KOPT-K1 (cell line): ENCODE measurements around the gene USH1G.

Experiments
- H3K27ac ChIP-seq: fragments of 200-600 bp; sonication (generic); 2 replicates; pipeline ENCODE4 v1.5.1; 2016; ENCODE audit warnings: antibody characterized with exemption, mild to moderate bottlenecking, low read depth, low read length; ENCODE audit not compliant: poor library complexity, severe bottlenecking
- H3K36me3 ChIP-seq: fragments of 200-600 bp; sonication (generic); 2 replicates; pipeline ENCODE4 v1.5.1; 2017; ENCODE audit warnings: antibody characterized with exemption, mild to moderate bottlenecking, low read length, moderate library complexity; ENCODE audit not compliant: insufficient read depth
- H3K9me3 ChIP-seq: fragments of 200-600 bp; sonication (generic); 2 replicates; pipeline ENCODE4 v1.5.1; 2017; ENCODE audit warnings: antibody characterized with exemption, low read length, mild to moderate bottlenecking; ENCODE audit not compliant: insufficient read depth, poor library complexity, severe bottlenecking

USH1G gene

DNA sequence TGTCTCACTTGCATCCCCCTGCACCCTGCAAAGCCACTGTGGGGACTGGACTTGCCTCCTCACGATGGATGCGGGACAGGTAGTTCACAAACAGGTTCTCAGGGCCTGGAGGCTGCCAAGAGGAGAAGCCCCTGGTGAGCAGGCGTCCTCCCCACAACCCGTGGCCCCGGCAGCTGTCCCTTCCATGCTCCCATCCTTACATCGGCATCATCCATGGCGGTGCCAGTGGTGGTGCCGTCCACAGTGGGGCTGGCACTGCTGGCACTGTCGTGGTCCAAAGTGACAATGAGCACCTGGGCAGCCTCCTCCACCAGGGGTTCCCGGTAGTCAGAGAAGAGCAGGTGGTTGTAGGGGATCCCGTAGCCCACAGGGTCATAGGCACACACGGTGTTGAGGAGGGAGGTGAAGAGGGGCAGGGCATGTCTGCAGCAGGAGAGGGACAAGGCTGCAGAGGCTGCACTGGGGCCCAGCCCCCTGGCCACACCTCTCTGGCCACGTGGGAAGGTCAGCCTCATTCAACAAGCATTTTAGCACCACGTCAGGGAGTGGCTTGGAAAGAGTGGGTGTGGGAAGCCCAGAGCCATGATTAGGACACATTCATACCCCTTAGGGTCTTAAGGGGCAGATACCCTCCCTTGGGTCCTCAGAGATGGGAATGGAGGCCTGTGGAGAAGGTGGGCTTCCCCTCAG is 36.9 kb upstream of the USH1G start:
- Histone ChIP-seq H3K9me3 (no peaks in the 10 kb centered on the region), H3K36me3 (no peaks in the 10 kb centered on the region), H3K27ac (no peak overlapping the region)

DNA sequence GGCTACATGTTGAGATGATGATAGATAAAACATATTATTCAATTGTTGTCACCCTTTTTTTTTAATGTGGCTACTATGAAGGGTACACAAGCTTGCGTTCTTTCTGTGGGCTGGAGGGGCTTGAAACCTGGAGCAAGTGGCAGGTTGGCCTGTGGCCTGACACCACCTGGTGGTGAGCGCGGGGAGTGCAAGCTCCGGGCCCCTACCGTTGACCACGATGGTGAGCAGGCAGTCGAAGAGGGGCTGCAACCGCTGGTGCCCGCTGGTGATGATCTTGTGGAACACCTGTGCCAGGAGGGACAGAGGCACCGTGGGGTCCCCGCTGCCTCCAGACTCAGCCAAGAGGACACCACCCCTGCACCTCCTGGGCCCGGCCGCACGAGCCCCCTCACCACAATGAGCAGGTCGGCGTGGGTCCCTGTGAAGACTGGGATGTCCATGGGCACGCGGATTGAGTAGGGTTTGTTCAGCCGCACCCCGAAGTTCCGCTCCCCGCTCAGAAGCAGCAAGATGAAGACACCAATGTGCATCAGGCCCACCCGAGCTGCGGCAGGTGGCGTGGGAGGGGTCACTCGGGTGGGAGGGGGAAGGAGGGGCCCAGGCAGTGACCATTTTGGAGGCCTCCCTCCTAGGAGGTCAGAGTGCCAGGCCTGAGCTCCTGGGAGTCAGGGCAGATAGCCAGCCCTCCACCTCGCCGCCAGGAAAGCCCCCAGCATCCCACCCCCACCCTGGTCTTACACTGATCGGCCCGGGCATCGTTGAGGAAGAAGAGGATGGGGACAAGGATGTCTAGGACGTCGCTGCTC is 35.1 kb upstream of the USH1G start:
- no peaks in the 10 kb centered on the region for H3K9me3 ChIP-seq
- H3K27ac ChIP-seq: no peak overlapping the region
- H3K36me3 ChIP-seq: no peaks in the 10 kb centered on the region

DNA sequence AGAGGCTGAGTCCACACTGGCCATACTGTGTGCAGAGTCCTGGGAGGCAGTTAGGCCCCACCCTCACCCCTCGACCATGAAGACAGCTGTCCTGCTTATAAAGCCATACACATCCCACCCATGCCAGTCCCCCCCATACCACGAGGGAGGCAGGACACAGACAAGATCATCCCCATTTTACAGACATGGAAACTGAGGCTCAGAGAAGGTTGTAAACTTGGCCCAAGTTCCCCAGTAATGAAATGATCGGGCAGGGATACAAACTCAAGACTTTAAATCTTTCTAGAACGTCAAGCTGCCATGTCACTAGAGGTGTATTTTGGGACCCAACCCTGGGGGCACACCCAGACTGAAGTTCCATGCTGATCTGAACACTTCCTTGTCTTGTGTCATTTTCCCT is 33.0 kb upstream of the USH1G start:
- H3K36me3 ChIP-seq: no peaks in the 10 kb centered on the region
- H3K9me3 ChIP-seq: no peaks in the 10 kb centered on the region
- H3K27ac ChIP-seq: no peak overlapping the region

DNA sequence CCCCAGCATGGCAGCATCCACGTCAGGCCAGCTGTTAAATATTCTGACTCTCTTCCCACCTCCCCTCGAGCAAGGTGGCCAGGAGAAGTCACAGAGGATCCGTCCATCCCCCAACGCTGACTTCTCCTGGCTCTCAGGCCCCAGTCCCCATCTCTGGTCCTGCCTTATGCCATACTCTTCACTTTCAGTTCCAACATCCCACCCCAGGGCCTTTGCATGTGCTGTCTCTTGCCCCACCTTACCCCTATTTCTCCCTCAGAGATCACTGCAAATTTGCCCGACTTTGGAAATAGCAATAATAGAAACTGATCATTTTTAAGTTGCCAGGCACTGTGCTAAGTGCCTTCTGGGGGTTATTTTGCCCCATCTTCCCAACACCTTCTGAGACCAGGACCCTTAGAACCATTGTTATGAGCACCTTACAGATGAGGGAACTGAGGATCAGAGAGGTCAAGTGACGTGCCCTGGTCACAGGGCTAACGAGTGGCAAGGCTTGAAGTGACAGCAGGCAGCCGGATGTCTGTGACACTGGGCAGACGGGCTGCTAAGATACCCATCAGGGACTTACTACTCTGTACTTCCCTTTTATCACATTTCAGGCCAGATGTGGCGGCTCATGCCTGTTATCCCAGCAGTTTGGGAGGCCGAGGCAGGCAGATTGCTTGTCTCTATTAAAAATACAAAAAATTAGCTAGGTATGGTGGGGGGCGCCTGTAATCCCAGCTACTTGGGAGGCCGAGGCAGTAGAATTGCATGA is 31.8 kb upstream of the USH1G start:
- H3K9me3 ChIP-seq: no peaks in the 10 kb centered on the region
- H3K36me3 ChIP-seq: no peaks in the 10 kb centered on the region
- no peak overlapping the region for H3K27ac ChIP-seq

DNA sequence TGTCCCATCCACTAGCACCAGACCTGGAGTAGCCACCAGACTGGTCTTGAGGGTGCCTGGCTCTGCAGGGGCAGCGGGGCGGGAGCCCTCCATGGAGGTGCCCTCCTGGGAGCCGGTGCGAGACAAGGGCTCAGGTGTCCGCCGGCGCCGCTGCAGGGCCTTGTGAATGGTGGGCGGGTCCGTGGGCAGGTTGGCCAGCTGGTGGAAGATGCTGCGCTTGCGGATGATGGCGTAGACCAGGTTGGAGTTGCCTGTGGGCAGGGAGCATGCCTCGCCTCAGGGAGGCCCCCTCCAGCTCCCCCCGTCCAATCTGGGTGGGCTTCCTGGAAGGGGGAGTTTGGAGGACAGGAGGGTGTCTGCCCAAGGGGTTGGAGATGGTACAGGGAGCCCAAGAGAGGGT is 31.1 kb upstream of the USH1G start:
- no peaks in the 10 kb centered on the region for H3K9me3 ChIP-seq
- no peak overlapping the region for H3K27ac ChIP-seq
- H3K36me3 ChIP-seq: no peaks in the 10 kb centered on the region

DNA sequence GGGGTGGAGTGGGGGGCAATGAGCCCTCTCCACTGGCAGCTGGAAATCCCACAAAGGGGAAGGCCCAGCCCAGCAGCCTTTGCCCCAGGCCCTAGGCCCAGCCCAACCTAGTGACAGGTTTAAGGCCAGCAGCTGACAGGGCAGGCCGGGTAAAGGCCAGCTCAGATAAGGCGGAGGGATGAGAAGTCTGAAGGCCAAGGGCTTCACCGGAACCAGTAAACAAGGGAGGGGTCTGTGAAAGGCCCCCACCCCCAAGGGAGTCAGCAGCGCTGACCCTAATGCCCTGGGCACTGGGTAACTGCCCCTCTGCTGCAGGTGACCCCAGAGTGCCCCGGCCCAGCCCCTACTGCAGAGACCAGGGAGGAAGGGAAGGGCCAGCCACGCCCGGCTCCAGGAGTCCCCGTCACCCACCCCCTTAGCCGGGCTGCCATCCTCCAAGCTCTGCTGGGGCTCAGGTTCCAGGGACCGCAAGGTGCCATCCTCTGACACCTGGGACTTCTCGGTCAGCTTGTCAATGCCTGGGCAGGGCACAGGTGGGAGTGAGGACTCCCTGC is 30.2 kb upstream of the USH1G start:
- H3K9me3 ChIP-seq: no peaks in the 10 kb centered on the region
- no peaks in the 10 kb centered on the region for H3K36me3 ChIP-seq

DNA sequence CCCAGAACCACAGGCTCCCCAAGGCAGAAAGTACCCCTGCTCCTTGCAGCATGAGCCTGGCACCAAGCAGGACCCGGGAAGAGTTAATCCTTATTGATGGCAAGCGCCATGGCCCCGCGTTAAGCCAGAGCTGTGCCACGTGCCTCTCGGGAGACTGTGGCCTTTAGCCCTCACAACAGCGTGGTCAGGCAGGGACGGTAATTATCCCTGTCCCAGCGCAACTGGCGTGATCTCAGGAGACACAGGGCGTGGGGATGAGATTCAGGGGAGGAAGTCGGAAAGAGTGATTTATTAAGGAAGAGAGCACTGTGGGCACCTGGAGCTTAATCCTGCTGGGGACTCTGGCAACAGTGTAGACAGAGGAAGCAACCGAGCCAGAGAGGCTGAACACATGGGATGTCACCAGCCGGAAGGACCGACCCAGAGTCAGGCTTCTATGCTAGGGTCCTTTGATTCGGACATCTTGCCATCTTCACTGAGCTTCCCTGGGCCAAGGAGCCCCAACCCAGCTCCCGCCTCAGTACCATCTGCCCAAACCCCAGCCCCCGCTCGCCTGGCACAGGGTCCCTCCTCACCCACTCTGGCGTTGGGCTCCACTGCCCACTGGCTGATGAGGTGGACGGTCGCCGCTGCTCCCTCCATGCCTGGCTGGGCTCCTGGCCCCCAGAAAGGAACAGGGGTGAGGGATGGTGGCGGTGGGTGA is 29.5 kb upstream of the USH1G start:
- H3K27ac ChIP-seq: no peak overlapping the region
- no peaks in the 10 kb centered on the region for H3K36me3 ChIP-seq
- no peaks in the 10 kb centered on the region for H3K9me3 ChIP-seq

More for the DNA sequence above, 30.2 kb upstream of the USH1G start:
- no peak overlapping the region for H3K27ac ChIP-seq

DNA sequence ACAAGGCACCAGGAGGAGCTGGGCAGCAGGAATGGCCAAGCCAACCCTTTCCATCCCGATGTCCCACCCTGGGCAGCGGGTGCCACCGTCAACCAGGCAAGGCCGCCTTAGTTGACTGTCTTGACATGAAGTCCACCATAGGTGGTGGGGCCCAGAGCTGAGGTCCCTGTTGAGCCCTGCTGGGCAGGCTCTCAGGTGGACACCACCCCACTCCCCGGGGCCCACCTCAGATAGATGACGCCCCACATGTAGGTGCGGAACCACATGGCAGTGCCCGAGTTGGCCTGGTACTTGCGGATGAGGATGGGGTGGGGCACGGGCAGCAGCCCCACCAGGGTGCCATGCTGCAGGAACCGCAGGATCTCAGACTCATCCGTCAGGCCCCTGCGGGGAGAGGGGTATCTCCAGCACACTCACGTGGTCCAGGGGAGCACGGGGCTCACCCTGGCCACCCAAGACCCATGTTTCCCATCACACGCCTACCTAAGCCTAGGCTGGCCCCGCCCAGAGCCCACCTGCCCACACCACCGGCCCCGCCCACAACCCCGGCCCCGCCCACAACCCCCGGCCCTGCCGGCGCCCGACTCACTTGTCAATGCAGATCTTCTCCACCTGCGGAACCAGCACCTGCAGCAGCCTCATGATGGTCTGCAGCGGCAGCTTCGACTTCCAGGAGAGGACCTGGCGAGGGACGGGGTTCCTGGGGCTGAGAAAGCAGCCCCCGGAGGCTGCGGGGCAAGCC is 28.8 kb upstream of the USH1G start:
- H3K36me3 ChIP-seq: no peaks in the 10 kb centered on the region
- no peak overlapping the region for H3K27ac ChIP-seq
- no peaks in the 10 kb centered on the region for H3K9me3 ChIP-seq

DNA sequence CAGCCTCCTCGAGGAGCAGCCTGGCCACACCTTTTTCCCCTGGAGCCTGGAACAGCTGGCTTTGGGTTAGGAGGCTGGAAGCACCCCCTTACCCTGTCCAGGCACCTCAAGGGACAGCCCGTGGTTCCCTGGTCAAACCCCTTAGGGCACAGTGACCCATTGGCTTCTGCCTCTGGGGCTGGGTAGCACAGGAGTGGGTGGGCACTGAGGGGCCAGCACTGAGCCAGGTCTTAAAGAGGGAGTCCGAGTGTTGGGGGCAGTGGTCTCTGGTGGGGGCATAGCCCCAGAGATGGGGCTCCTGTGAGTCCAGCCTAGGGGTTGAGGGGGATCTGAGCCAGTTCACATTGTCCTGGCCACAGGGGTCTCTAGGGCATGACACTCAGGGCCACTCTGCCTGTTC is 28.0 kb upstream of the USH1G start:
- Histone ChIP-seq H3K9me3 (no peaks in the 10 kb centered on the region), H3K27ac (no peak overlapping the region), H3K36me3 (no peaks in the 10 kb centered on the region)

DNA sequence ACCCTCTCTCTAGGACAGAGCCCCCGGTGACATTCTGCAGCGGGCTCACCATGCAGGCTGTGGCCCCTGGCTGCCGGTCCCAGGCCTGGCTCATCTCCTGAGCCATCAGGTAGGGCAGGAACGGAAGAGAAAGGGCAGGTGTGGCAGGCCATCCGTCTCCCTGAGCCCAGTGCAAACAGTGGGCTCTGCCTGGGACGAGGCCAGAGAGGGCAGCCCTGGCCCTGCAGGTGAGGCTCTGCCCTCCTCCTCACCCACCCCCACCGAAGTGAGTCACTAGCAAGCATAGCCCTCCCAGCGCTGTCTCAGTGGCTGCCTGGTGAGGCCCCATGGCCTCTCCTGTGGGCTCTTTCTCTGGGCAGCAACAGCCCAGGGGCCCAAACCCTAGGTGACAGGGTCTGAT is 27.2 kb upstream of the USH1G start:
- H3K27ac ChIP-seq: no peak overlapping the region
- H3K36me3 ChIP-seq: no peaks in the 10 kb centered on the region
- H3K9me3 ChIP-seq: no peaks in the 10 kb centered on the region

DNA sequence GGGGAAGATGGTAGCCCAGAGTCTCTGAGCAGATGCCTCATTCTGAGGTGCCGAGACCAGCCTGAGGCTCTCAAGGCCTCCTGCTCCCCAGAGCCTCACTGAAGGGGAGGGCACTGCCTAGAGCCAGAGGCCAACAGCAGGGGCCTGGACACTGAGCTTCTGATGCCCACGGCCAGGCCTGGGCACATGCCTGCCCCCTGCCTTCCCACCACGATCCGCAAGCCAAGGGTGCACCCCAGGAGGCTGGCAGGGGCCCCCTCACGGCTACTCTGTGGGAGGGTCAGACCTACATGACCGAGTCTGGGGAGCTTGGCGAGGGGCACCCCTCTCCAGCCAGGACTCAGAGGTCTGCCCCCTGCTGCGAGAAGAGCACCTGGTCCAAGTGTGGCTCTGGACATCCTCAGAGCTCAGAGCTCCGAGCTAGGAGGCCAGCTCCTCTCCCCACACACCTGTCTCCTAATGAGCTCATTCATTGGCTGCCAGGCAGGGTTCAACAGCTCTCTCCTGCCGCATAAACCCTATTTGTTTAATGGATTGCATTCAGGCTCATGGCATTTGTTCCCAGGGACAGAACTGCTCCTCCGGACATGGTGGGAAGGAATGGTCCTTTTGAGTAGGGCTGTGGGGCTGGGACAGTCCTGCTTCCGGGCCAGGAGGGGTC is 26.5 kb upstream of the USH1G start:
- H3K36me3 ChIP-seq: no peaks in the 10 kb centered on the region
- no peaks in the 10 kb centered on the region for H3K9me3 ChIP-seq
- H3K27ac ChIP-seq: no peak overlapping the region

DNA sequence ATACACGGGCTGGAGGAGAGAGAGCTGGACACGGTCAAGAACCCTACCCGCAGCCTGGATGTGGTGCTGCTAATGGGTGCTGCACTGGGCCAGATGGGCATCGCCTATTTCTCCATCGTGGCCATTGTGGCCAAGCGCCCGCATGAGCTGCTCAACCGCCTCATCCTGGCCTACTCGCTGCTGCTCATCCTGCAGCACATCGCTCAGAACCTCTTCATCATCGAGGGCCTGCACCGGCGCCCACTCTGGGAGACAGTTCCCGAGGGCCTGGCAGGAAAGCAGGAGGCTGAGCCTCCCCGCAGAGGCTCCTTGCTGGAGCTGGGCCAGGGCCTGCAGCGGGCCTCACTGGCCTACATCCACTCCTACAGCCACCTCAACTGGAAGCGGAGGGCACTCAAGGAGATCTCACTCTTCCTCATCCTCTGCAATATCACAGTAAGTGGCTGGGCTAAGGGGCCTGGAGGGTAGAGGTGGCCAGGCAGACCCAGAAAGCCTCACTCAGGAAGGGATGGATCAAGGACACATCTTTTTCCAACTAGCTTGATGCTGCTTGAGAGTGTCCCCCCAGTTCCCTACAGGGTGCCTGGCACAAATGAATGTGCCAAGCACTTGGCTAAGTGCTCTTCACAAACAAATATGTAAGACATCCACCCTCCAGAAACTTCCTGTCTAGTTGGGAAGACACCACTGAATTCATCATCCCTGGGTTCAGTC is 24.1 kb upstream of the USH1G start:
- Histone ChIP-seq H3K9me3 (no peaks in the 10 kb centered on the region), H3K27ac (no peak overlapping the region), H3K36me3 (no peaks in the 10 kb centered on the region)

DNA sequence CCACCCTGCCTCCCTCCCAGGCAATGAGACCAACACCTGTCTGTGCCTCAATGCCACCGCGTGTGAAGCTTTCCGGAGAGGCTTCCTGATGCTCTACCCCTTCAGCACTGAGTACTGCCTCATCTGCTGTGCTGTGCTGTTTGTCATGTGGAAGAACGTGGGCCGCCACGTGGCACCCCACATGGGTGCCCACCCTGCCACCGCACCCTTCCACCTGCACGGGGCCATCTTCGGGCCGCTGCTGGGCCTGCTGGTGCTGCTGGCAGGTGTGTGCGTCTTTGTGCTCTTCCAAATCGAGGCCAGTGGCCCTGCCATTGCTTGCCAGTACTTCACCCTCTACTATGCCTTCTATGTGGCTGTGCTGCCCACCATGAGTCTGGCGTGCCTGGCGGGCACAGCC is 23.6 kb upstream of the USH1G start:
- no peaks in the 10 kb centered on the region for H3K9me3 ChIP-seq
- no peaks in the 10 kb centered on the region for H3K36me3 ChIP-seq
- no peak overlapping the region for H3K27ac ChIP-seq
